ENCODE measurements around the gene MAP3K13.

GRCh38 chr3:185403002-185403401, 40.1 kb downstream of the MAP3K13 start:
- TF ChIP-seq EZH2 (IDR thresholded peaks at IDR 0.05; ENCODE audit: low read length, unreplicated experiment): no peak
- TF ChIP-seq EZH2phosphoT487 (IDR thresholded peaks at IDR 0.05; ENCODE audit: borderline replicate concordance, low read length): no peak
